GM12878 (cell line): ENCODE measurements around the gene FAP.

ENCODE experiments used
- ASH2L ChIP-seq: fragments of 300-600, 200-600 bp; sonication (generic); IDR thresholded peaks from 2 replicates; pipeline ENCODE4 v1.6.1; 2017; ENCODE audit warnings: low read depth, mild to moderate bottlenecking, borderline replicate concordance
- SMC3 ChIP-seq: IDR thresholded peaks from 2 replicates; pipeline ENCODE4 v1.6.1; 2011; ENCODE audit warnings: low read length, improper control_type of control experiment, borderline replicate concordance
- TCF12 ChIP-seq: IDR thresholded peaks from 2 replicates; pipeline ENCODE4 v1.6.1; 2011; ENCODE audit warnings: low read depth, mild to moderate bottlenecking, low read length
- TF ChIP-seq, protein P1 (sequence below), 3 experiments: IDR thresholded peaks in 2 of 3; conservative IDR thresholded peaks in 1 of 3; 2 replicates each; pipeline ENCODE4 v1.5.1; 2011; ENCODE audit warnings: low read depth in 3 of 3, low read length in 3 of 3, mild to moderate bottlenecking in 3 of 3, control low read depth in 2 of 3, moderate library complexity in 2 of 3, inconsistent platforms in 1 of 3, mixed read lengths in 1 of 3; ENCODE audit not compliant: control insufficient read depth in 2 of 3, insufficient read depth in 1 of 3; ENCODE audit errors: extremely low read depth in 1 of 3
- TF ChIP-seq, protein P2 (sequence below): fragments of 150-350 bp; IDR thresholded peaks from 2 replicates; pipeline ENCODE4 v1.6.1; 2014; ENCODE audit warnings: mild to moderate bottlenecking, low read depth, low read length
- TF ChIP-seq, protein P3 (sequence below): IDR thresholded peaks from 2 replicates; pipeline ENCODE4 v1.6.1; 2011; ENCODE audit warnings: low read depth, low read length, improper control_type of control experiment, borderline replicate concordance

DNA sequence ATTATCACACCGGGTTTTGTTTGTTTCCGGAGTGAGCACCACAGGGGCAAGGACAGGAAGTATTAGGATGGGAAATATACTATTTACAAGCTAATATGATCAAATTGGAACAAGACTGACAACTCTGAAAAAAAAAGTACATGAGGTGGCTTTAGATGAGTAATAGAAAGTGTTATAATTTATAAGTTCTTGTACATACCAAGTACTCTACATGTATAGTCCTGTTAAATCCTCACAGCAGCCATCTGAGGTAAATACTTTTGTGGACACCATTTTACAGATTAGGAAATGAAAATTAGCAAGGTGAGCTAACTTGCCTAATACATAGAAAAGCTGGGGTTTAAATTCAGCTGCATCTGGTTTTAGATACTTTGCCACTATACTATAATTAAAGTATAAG is 11.2 kb downstream of the FAP start:
- TF ChIP-seq, protein P1, sequence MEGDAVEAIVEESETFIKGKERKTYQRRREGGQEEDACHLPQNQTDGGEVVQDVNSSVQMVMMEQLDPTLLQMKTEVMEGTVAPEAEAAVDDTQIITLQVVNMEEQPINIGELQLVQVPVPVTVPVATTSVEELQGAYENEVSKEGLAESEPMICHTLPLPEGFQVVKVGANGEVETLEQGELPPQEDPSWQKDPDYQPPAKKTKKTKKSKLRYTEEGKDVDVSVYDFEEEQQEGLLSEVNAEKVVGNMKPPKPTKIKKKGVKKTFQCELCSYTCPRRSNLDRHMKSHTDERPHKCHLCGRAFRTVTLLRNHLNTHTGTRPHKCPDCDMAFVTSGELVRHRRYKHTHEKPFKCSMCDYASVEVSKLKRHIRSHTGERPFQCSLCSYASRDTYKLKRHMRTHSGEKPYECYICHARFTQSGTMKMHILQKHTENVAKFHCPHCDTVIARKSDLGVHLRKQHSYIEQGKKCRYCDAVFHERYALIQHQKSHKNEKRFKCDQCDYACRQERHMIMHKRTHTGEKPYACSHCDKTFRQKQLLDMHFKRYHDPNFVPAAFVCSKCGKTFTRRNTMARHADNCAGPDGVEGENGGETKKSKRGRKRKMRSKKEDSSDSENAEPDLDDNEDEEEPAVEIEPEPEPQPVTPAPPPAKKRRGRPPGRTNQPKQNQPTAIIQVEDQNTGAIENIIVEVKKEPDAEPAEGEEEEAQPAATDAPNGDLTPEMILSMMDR (IDR thresholded peaks at IDR 0.05 in 2 of 3, conservative IDR thresholded peaks at IDR 0.05 in 1 of 3; ENCODE audit: control insufficient read depth in 2 of 3, extremely low read depth in 1 of 3, insufficient read depth in 1 of 3, low read depth in 3 of 3, low read length in 3 of 3): no peak
- TF ChIP-seq ASH2L (no peak), SMC3 (no peak), TCF12 (no peak)
- TF ChIP-seq, protein P2, sequence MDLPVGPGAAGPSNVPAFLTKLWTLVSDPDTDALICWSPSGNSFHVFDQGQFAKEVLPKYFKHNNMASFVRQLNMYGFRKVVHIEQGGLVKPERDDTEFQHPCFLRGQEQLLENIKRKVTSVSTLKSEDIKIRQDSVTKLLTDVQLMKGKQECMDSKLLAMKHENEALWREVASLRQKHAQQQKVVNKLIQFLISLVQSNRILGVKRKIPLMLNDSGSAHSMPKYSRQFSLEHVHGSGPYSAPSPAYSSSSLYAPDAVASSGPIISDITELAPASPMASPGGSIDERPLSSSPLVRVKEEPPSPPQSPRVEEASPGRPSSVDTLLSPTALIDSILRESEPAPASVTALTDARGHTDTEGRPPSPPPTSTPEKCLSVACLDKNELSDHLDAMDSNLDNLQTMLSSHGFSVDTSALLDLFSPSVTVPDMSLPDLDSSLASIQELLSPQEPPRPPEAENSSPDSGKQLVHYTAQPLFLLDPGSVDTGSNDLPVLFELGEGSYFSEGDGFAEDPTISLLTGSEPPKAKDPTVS: no peak
- TF ChIP-seq, protein P3, sequence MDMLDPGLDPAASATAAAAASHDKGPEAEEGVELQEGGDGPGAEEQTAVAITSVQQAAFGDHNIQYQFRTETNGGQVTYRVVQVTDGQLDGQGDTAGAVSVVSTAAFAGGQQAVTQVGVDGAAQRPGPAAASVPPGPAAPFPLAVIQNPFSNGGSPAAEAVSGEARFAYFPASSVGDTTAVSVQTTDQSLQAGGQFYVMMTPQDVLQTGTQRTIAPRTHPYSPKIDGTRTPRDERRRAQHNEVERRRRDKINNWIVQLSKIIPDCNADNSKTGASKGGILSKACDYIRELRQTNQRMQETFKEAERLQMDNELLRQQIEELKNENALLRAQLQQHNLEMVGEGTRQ: no peak
